ENCODE data around the gene PTGDR.

The PTGDR gene

DNA sequence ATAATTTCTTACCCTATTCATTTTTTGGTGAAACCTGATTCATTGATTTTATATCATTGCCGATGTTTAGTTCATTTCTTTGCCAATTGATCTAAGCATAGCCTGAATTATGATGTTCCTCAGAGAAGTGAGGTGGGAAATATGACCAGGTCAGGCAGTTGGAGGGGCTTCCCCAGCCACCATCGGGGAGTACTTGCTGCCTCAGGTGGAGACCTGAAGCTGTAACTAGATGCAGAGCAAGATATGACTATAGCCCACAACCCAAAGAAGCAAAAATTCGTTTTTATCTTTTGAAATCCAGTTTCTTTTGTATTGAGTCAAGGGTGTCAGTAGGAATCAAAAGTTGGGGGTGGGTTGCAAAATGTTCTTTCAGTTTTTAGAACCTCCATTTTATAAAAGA, 7.9 kb downstream of the PTGDR start:
- TF ChIP-seq, protein P1, sequence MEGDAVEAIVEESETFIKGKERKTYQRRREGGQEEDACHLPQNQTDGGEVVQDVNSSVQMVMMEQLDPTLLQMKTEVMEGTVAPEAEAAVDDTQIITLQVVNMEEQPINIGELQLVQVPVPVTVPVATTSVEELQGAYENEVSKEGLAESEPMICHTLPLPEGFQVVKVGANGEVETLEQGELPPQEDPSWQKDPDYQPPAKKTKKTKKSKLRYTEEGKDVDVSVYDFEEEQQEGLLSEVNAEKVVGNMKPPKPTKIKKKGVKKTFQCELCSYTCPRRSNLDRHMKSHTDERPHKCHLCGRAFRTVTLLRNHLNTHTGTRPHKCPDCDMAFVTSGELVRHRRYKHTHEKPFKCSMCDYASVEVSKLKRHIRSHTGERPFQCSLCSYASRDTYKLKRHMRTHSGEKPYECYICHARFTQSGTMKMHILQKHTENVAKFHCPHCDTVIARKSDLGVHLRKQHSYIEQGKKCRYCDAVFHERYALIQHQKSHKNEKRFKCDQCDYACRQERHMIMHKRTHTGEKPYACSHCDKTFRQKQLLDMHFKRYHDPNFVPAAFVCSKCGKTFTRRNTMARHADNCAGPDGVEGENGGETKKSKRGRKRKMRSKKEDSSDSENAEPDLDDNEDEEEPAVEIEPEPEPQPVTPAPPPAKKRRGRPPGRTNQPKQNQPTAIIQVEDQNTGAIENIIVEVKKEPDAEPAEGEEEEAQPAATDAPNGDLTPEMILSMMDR (IDR thresholded peaks at IDR 0.05; ENCODE audit: insufficient read depth, low read length, missing control alignments) = no peak
- H3K4me3 ChIP-seq (ENCODE audit: low read depth, low read length) = no peak overlapping the region
- no peak for DNase-seq (ENCODE audit: low read depth, low spot score)
- CTCF ChIA-PET = no interaction called here
- POLR2A ChIA-PET = no interaction called here

DNA sequence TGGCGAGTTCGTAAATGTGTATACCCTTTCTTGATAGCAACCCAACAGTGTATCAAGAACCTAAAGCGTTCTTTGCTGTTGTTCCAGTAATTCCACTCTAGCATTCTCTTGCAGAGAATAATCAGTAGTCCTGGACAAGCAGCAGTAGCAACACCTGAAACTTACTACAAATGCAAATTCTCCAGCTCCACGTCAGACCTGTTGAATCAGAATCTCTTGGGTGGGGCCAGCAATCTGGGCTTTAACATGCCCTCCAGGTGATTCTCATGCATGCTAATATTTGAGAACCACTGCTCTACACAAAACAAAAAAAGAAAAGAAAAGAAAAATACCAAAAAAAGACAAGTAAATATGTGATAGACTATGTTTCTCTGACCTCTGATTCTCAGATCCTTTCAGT, 10.1 kb downstream of the PTGDR start:
- ChIA-PET CTCF (interaction anchor here (2.2 kb wide), 1 partner anchor 21 kb away, joined by 7 read pairs; no protein-coding TSS in a partner anchor), POLR2A (no interaction called here)
- no peak for DNase-seq (ENCODE audit: low read depth, low spot score)
- TF ChIP-seq, protein P1 (IDR thresholded peaks at IDR 0.05; ENCODE audit: insufficient read depth, low read length, missing control alignments) = no peak
- H3K4me3 ChIP-seq (ENCODE audit: low read depth, low read length) = no peak overlapping the region

DNA sequence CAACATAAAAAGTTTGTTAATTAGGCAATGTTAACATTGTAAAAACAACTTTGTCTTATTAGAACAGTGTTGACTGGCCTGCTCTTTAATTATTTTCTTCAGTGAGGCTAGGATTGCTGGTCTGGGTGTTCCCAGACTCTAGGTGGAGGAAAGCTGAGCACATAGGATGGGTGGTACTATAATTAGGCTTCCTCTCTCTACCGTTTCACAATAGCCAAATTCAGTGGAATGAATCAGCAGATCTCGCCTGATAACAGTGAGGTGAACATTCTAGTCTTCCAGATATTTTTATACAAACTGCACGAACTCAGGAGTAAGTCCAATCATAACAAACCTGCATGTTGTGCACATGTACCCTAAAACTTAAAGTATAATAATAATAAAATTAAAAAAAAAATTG, 11.9 kb downstream of the PTGDR start:
- ChIA-PET CTCF (interaction anchor here (0.8 kb wide), 1 partner anchor 11 kb away, joined by 3 read pairs; no protein-coding TSS in a partner anchor), POLR2A (no interaction called here)
- DNase-seq (ENCODE audit: low read depth, low spot score) = no peak
- TF ChIP-seq, protein P1 (IDR thresholded peaks at IDR 0.05; ENCODE audit: insufficient read depth, low read length, missing control alignments) = no peak
- H3K4me3 ChIP-seq (ENCODE audit: low read depth, low read length) = no peak overlapping the region

DNA sequence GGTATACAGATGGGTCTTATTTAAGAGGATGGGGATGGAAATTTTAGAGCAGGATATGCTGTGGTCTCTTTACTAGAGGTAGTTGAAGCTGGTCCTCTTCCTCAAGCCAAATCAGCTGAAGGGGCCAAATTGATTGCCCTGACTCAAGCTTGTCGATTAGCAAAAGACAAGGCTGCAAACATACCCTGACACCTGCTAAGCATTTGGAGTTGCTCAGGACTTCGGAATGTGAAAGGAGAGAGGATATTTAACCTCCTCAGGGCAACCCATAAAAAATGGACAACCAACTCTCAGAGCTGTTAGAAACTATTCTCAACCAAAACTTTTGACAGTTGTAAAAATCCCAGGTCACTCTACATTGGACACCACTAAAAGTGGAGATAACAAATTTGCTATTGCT, 15.6 kb downstream of the PTGDR start:
- TF ChIP-seq, protein P1 (IDR thresholded peaks at IDR 0.05; ENCODE audit: insufficient read depth, low read length, missing control alignments) = no peak
- DNase-seq (ENCODE audit: low read depth, low spot score) = no peak
- CTCF ChIA-PET = interaction anchor here (0.6 to 1.8 kb wide), 4 partner anchors 15 to 287 kb away, joined by 3 to 5 read pairs (median 4); no protein-coding TSS in a partner anchor
- H3K4me3 ChIP-seq (ENCODE audit: low read depth, low read length) = no peak overlapping the region
- POLR2A ChIA-PET = no interaction called here

DNA sequence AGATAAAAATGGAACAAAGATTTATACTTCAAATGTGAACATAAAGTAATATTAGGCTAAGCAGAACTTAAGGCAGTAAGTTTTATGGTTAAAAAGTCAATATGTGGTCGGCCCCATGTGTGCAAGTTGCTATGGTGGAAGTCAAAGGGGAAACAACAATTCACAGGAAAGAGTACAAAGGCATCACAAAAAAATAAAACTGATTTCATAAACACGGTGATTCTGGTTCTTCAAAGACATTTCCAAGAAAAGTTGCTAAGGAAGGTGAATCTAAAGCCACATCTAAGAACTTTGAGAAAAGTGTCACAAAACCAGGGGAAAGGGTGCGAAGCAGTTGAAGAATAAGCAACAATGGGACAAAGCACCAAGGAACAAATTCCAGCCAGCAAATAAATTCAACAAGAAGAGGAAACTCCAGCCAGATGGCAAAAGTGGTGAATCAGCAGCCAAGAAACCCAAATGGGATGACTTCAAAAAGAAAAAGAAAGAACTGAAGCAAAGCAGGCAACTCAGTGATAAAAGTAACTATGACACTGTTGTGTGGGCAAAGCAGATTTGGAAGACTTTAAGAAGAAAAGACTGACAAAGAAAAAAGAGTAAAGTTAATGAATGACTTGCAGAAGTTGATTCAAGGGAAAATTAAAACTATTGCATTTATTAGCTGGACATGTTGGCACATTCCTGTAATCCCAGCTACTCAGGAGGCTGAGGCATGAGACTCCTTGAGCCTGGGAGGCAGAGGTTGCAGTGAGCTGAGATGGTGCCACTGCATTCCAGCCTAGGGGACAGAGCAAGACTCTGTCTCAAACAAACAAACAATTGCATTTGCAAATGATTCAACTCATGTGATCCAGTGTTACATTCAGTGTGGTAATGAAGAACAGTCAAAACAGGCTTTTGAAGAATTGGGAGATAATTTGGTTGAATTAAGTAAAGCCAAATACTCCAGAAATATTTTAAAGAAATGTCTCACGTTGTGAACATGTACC, 19.5 kb downstream of the PTGDR start:
- CTCF ChIA-PET = interaction anchor here (0.9 to 1.0 kb wide), 2 partner anchors 13 to 138 kb away, joined by 4 to 5 read pairs; no protein-coding TSS in a partner anchor
- DNase-seq (ENCODE audit: low read depth, low spot score) = no peak
- TF ChIP-seq, protein P1 (IDR thresholded peaks at IDR 0.05; ENCODE audit: insufficient read depth, low read length, missing control alignments) = no peak
- no peak overlapping the region for H3K4me3 ChIP-seq (ENCODE audit: low read depth, low read length)
- POLR2A ChIA-PET = no interaction called here

DNA sequence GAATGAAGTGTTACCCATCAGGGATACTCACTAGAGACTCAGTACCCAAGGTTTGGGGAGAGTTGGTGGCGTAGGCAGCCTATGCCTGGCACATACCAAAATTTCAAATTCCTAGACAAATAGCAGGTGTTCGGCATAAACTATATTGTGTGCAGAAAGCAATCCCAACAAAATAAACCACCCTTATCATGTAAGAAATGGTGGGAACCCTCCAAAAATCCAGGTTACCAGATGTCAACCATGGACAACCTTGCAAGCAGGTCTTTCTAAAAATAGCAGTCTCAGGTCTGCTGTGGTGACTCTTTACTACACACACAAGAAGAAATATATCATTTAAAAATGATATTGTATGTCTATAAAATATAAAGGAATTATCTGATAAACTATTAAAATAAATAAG, 28.9 kb downstream of the PTGDR start:
- TF ChIP-seq, protein P1 (IDR thresholded peaks at IDR 0.05; ENCODE audit: insufficient read depth, low read length, missing control alignments) = no peak
- ChIA-PET CTCF (no interaction called here), POLR2A (no interaction called here)
- no peak for DNase-seq (ENCODE audit: low read depth, low spot score)
- H3K4me3 ChIP-seq (ENCODE audit: low read depth, low read length) = no peak overlapping the region
